ENCODE measurements around the gene RGS7.

The RGS7 gene

DNA sequence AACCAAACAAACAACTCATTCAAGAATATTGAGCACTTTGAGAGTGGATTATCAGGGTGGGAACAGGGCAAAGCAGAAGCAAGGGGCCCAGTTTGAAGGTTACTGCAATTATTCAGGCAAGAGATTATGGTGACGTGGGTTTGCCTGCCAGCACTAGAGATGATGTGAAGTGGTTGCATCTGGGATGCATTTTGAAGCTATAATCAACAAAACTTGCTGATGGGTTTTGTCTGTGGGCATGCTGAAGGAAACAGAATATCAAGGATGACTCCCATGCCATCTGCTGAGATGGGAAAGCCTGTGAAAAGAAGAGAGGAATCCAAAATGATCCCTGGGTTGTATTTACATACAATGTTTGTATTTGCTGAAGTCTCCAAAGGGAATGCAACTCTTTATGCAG lies 520.7 kb downstream of the RGS7 start:
- TF ChIP-seq CTCF (IDR thresholded peaks at IDR 0.05; ENCODE audit: low read length, missing control alignments), result no peak
- no peak for DNase-seq (ENCODE audit: low read depth)
- no peak overlapping the region for H3K4me3 ChIP-seq (replicated peaks; ENCODE audit: low read depth, low read length)

DNA sequence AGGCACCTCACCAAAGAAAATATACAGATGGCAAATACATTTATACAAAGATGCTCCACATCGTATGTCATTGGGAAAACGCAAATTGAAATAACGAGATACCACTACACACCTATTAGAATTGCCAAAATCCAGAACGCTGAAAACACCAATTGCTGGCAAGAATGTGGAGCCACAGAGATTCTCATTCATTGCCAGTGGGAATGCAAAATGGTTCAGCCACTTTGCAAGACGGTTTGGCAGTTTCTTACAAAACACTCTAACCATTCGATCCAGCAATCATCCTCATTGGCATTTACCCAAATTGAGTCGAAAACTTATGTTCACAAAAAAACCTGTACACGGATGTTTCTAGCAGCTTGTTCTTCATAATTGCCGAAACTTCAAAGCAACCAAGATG lies 521.7 kb downstream of the RGS7 start:
- no peak for DNase-seq (ENCODE audit: low read depth)
- no peak for TF ChIP-seq CTCF (IDR thresholded peaks at IDR 0.05; ENCODE audit: low read length, missing control alignments)
- no peak overlapping the region for H3K4me3 ChIP-seq (replicated peaks; ENCODE audit: low read depth, low read length)

DNA sequence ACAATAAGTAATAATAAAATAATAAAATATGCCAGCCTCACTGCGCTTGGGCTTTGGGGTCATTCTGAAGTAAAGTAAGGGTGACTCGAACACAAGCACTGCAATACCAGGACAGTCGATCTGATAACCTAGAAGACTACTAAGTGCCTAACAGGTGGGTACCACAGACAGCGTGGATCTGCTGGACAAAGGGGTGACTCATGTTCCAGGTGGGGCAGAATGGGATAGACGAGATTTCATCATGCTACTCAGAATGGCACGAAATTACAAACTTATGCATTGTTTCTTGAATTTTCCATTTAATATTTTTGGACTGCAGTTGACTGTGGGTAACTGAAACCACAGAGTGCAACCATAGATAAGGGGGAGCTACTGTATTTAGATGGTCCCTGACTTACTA lies 523.9 kb downstream of the RGS7 start:
- TF ChIP-seq CTCF (IDR thresholded peaks at IDR 0.05; ENCODE audit: low read length, missing control alignments), result no peak
- no peak for DNase-seq (ENCODE audit: low read depth)

DNA sequence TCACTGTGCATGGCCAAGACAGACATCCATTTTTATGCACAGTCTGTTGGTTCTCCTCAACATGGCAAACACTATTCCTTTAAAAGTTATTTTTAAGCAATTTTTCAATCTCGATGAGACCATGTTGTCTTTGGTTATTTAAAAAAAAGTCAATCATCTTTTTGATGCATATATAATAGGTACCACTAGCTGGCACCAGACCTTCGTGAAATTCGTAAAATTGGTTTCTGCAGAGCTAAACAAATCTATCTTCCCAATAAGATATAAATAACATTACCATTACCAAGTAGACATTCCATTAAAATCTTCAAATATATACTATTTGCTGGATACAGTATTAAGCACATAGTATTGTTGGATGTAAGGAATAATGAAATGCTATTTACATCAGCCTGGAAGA lies 525.1 kb downstream of the RGS7 start:
- H3K4me3 ChIP-seq (replicated peaks; ENCODE audit: low read depth, low read length), result no peak overlapping the region
- no peak for DNase-seq (ENCODE audit: low read depth)
- TF ChIP-seq CTCF (IDR thresholded peaks at IDR 0.05; ENCODE audit: low read length, missing control alignments), result no peak

More for the DNA sequence above, 523.9 kb downstream of the RGS7 start:
- H3K4me3 ChIP-seq (replicated peaks; ENCODE audit: low read depth, low read length), result no peak overlapping the region

- TF ChIP-seq CTCF (IDR thresholded peaks at IDR 0.05; ENCODE audit: low read length, missing control alignments), result no peak
- H3K4me3 ChIP-seq (replicated peaks; ENCODE audit: low read depth, low read length), result no peak overlapping the region
- DNase-seq (ENCODE audit: low read depth), result peak; percentile 68
Observed at GRCh38 chr1:240831191-240831631, 525.8 kb downstream of the RGS7 start.

GRCh38 chr1:240829487-240829886 lies 527.5 kb downstream of the RGS7 start:
- H3K4me3 ChIP-seq (replicated peaks; ENCODE audit: low read depth, low read length), result no peak overlapping the region
- TF ChIP-seq CTCF (IDR thresholded peaks at IDR 0.05; ENCODE audit: low read length, missing control alignments), result no peak

GRCh38 chr1:240827786-240828185 lies 529.2 kb downstream of the RGS7 start:
- no peak overlapping the region for H3K4me3 ChIP-seq (replicated peaks; ENCODE audit: low read depth, low read length)
- DNase-seq (ENCODE audit: low read depth), result no peak
- TF ChIP-seq CTCF (IDR thresholded peaks at IDR 0.05; ENCODE audit: low read length, missing control alignments), result no peak

More at GRCh38 chr1:240829487-240829886, 527.5 kb downstream of the RGS7 start:
- DNase-seq (ENCODE audit: low read depth), result no peak

Measured in fibroblast of pulmonary artery (primary cell).